GM19035 (cell line): ENCODE results near the gene DDX50.
"Not testable (repeated sequence)": the region's sequence is repeated elsewhere in the genome, so short reads cannot be mapped to it uniquely, and the experiment has no call there.

Experiments used
- ATAC-seq: cut with Tn5 transposase; IDR thresholded peaks from one replicate; pipeline ENCODE4 v1.9.1; 2021; ENCODE audit not compliant: unreplicated experiment

DDX50 gene

GRCh38 chr10:68901105-68901927, at the start of gene DDX50:
DDX50 (plus strand) TSS chr10:68901315; CDS start chr10:68901385, 70 bp downstream.
- peak; percentile 97 for ATAC-seq

- no peak for ATAC-seq
Observed at GRCh38 chr10:68856352-68856751, 44.8 kb upstream of the DDX50 start.

- no peak for ATAC-seq
Observed at GRCh38 chr10:68857005-68857404, 44.1 kb upstream of the DDX50 start.

GRCh38 chr10:68861253-68861652, 39.9 kb upstream of the DDX50 start:
- no peak for ATAC-seq

- ATAC-seq: no peak
Observed at GRCh38 chr10:68864611-68865010, 36.5 kb upstream of the DDX50 start.

- not testable (repeated sequence) for ATAC-seq
Observed at GRCh38 chr10:68868173-68868572, 32.9 kb upstream of the DDX50 start.

GRCh38 chr10:68869623-68870022, 31.5 kb upstream of the DDX50 start:
- no peak for ATAC-seq

- ATAC-seq: no peak
Observed at GRCh38 chr10:68870061-68870460, 31.1 kb upstream of the DDX50 start.

- ATAC-seq: no peak
Observed at GRCh38 chr10:68870545-68871104, 30.5 kb upstream of the DDX50 start.

GRCh38 chr10:68871105-68871711, 29.9 kb upstream of the DDX50 start:
- ATAC-seq: no peak

GRCh38 chr10:68871731-68872342, 29.3 kb upstream of the DDX50 start:
- no peak for ATAC-seq

GRCh38 chr10:68876246-68877138, 24.6 kb upstream of the DDX50 start:
- no peak for ATAC-seq

GRCh38 chr10:68877482-68878110, 23.5 kb upstream of the DDX50 start:
- ATAC-seq: no peak

- ATAC-seq: no peak
Observed at GRCh38 chr10:68878496-68878895, 22.6 kb upstream of the DDX50 start.

- no peak for ATAC-seq
Observed at GRCh38 chr10:68879628-68880027, 21.5 kb upstream of the DDX50 start.

- ATAC-seq: no peak
Observed at GRCh38 chr10:68880181-68880580, 20.9 kb upstream of the DDX50 start.

GRCh38 chr10:68895041-68895440, 6.1 kb upstream of the DDX50 start:
- ATAC-seq: no peak

GRCh38 chr10:68897336-68897741, 3.8 kb upstream of the DDX50 start:
- ATAC-seq: no peak

- ATAC-seq: no peak
Observed at GRCh38 chr10:68899186-68899745, 1.8 kb upstream of the DDX50 start.
